HG03039 (cell line): ENCODE results near the gene LRCH4.
"Not testable (repeated sequence)": the region's sequence is repeated elsewhere in the genome, so short reads cannot be mapped to it uniquely, and the experiment has no call there.

ENCODE experiments used
- ATAC-seq: cut with Tn5 transposase; IDR thresholded peaks from one replicate; pipeline ENCODE4 v1.9.1; 2021; ENCODE audit warnings: mild to moderate bottlenecking, moderate library complexity; ENCODE audit not compliant: unreplicated experiment

LRCH4 gene

DNA sequence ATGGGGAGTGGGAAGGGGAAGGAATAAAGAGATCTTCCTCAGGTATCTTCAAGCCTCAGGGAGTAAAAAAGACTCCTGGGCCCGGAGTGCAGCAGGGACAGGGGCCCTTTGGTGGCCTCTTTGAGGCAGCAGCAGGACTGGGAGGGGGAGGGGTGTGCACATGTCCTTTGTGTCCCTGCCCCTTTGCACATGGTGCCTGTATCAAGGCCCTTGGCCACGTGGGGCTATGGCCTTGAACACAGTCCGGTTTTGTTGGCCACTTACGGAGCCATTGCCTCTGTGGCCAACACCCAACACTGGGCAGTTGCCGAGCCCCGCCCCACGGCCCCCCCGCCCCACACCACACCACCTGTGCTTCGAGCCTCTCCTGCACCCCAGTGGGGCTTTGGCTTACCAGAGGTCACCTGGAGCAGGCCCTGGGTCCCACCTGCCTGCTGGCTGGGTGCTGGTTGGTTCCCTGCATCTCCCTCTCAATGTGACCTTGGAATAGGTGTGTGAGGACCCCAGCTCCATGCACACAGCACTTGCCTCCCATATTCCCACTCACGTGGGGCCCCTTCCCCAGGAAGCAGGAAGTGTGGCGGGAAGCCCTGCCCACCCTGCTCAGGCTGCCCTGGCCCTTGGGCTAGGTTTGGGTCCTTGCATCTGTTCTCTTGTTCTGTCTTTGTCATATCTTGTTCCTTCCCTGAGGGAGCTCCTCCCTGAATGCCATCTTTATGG, 17.6 kb downstream of the LRCH4 start:
- no peak for ATAC-seq

DNA sequence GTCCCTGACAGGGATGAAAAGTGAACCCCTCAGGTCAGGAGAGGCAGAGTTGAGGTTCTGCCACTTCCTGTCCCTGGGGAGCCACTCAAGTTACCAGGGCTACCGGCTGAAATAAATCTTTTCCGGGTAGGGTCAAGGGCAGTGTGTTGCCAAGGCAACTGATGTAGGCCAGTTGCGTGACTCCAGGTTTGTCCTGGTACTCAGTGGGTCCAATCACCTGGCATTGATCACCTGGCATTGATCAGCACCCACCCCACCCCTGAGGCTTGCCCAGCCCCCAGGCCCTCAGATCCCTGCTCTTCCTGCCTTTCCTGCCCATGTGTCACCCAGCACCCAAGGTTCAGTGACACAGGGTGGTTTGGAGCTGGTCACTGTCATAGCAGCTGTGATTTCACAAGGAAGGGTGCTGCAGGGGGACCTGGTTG, 18.2 kb downstream of the LRCH4 start:
- ATAC-seq: no peak

DNA sequence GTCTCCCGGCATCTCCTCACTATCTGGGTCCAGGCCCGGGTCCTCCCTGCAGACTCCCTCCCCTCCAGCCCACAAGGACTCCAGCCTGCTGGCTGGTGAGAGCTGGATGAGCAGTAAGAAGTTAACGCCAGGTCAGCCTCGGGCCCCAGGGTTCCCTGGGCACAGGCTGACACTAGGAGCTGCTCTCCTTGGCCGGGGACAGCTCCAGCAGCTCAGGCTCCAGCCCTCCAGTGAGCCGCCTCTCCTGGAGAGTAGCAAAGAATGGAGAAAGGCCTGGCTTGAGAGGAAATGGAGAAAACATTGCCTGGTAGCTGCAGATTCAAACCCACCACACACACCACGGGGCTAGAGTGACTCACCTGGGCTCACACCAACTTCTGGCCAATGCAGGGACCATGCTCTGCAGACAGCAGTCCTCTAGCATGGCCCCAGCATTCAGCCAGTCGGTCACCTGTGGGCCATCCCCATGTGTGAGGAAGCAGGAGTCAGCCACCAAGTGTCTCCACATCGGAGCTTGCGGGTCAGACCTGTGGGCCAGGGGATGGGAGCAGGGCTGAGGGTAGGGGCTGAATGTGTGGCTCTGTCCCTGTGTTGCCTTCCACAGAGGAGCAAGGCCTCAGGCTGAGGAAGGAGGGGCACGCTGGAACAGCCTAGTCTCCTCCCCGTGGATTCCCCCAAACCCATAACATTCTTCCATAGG, 18.7 kb downstream of the LRCH4 start:
- no peak for ATAC-seq

DNA sequence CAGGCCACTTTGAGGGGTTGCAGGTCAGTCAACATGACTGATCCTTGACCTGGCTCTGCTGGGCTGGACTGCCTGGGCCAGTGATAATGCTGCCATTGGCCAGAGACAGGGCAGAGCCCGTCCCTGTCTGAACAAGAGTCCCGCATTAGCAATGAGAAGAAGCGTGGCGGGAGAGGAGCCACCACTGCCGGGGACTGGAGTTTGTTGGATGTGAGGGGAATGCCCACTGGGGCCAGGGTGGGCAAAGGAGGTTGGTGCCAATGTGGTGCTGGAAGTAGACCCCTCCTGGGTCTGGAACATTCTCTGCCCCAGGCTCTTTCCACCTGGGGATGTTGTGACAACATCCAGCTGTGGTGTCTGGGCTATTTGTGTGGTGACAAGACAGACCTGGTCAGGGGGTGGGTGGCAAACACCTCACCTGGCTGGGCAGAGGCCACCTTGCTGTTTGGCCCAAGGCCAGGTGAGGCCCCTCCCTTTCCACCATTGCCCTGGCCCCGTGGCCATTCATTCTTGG, 19.9 kb downstream of the LRCH4 start:
- no peak for ATAC-seq

DNA sequence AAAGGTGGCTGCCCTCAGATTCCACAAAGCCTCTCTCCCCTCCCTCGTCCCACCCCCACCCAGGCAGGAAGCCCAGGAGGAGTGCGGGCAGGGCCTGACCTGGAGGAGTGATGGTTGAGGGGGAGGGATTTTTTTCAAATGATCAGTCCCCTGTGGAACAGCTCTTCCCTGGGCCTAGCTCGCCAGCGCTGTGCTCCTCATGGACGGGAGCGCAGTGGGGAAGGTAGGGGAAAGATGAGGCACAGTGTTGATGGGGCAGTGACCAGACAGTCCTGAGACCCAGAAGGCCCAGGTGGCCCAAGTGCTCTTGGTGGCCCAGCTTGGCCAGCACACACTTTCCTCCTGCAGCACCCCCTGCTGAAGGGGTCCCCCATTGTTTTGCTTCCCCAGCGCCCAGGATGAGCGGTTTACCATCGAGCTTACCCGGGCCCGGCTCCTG, 20.8 kb downstream of the LRCH4 start:
- ATAC-seq: no peak

DNA sequence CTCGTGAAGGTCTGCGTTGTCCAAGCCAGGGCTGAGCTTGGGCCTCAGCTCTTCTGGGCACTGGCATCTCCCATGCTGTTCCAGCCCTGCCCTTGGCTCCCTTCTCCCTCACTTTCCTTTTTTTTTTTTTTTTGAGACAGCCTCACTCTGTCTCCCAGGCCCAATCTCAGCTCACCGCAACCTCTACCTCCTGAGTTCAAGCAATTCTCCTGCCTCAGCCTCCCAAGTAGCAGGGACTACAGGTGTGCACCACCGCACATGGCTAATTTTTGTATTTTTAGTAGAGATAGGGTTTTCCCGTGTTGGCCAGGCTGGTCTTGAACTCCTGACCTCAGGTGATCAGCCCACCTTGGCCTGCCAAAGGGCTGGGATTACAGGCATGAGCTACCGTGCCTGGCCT, 21.5 kb downstream of the LRCH4 start:
- ATAC-seq: not testable (repeated sequence)

DNA sequence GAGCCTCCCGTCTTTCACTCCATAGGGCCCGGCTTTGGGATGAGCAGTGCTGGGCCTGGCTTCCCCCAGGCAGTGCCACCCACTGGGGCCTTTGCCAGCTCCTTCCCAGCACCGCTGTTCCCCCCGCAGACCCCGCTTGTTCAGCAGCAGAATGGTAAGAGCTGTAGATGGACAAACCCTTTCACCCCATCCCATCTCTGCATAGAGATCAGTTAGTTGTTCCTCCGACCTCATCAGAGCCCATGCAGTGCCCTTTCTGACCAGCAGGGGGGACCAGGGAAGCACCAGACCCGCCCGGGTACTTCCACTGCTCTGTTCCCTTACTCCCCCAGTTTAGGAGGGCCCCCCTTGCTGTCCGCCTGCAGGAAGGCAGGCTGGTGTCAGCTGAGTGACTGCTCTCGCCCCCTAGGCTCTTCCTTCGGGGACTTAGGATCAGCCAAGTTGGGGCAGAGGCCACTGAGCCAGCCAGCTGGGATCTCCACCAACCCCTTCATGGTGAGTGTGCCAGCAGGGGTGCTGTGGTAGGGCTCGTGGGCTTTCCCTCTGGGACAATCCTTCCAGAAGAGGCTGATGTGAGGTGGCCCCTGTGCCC, 22.0 kb downstream of the LRCH4 start:
- ATAC-seq: no peak

DNA sequence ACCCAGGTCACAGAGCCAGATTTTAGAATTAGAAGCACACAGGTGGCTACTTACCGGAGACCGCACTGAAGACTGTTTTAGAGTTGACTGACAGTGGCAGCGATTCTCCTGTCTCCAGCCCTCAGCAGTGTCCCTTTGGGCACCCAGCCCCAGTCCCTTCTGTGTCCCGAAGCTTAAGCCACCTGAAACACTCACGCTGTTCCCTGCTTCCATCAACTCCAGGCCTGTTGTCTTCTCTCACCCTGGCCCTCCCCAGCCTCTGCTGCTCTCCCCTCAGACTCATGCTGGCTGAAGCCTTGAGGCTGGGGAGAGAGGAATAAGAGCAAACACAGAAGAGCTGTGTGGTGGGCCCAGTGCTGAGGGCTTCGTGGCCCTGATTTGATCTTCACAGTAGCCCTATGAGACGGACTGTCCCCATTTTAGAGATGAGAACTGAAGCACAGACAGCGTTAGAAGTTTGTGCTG, 22.8 kb downstream of the LRCH4 start:
- no peak for ATAC-seq

DNA sequence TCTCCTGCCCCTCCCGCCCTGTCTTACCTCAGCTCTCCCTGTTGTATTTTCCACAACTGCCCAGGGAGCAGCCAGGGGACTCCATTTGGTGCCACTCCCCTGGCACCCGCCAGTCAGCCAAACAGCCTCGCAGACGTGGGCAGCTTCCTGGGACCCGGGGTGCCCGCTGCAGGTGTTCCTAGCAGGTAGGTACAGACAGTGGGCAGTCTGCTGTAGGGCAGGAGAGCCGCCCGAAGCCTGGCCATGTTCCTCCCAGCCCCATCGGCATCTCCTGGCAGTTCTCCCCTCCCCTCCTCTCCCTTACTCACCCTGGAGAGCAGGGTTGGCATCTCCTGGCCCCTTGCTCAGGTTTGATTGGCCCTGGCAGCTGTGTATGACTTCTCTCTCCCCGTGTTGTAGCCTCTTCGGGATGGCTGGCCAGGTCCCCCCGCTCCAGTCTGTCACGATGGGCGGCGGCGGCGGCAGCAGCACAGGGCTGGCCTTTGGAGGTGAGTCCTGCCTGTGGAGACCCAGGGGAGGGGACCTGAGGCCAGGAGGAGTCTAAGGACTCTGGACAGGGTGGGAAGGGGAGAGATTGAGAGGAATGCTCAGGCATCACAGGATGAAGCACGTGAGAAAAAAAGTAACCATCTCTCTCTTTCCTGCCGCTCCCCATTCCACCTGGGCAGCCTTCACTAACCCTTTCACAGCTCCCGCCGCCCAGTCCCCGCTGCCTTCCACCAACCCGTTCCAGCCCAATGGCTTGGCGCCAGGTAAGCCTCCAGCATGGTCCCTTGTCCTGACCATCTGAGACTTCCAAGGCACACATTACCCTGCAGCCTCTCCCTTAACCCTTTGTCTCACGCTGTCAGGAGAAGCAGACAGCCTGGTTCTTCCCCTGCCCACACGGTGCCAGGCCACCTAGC, 23.5 kb downstream of the LRCH4 start:
- no peak for ATAC-seq

DNA sequence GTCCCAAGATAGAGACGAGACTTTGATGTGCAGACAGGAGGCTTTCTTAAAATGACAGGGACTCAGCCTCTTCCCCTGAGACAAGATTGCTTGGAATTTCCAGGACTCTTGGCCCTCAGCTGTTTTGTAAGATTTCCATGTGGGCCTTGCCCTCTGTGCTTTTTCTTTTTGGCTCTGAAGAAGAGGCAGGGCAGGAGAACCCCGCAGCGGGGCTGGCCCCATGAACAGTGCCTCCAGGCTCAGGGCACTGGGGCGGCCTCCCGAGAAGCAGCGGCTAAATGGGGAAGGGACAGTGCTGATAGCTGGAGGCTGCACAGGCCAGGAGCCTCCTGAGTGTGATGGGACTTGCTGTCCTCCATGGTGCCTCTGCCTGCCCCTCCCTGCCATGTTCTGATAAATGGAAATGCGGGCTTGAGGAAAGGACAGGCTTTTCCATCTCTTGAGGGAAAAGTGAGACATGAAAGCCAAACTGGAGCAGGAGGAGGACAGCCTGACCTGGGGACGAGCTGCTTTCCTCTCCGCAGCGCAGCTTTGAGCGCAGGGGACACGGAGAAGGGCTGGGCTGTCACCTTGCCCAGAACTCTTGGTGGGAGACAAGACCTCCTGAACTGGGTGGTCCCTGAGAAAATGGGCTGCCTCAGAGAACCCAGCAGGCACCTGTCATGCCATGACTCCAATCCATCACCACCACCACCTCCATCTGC, 24.3 kb downstream of the LRCH4 start:
- ATAC-seq: no peak

DNA sequence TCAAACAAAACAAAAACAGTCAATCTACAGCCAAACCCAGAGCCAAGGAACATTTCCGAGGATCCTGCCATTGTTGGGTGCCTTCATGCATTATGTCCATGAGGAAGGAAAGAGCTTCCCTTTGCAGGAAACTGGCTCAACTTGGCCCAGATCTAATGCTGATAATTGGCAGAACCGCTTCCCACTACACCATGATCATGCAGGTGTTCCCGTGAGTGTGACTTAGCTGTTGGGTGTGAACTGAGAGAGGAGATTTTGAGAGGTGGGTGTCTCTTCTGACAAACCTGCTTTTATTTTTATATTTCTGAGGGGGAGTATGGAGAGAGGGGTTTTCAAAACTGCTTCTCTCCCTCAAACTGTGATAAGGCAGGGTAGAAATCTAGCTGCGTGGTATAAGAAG, 26.8 kb downstream of the LRCH4 start:
- ATAC-seq: no peak

DNA sequence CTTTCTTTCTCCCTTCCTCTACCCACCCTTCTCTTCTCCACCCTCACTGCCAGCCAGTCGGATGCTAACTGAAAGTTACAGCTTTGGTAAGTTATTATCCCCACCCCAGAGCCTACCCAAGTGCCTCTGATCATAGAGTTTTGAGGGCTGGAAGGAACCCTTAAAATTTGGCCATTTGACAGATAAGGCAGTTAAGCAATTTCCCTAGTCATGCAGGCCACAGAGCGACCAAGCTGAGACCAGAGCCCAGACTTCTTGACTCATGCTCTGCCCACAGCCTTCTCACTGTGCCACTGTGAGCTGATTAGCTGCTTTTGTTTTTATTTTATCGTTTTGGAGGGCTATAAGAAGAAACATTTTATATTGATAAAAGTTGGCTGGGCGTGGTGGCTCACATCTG, 29.4 kb downstream of the LRCH4 start:
- no peak for ATAC-seq

DNA sequence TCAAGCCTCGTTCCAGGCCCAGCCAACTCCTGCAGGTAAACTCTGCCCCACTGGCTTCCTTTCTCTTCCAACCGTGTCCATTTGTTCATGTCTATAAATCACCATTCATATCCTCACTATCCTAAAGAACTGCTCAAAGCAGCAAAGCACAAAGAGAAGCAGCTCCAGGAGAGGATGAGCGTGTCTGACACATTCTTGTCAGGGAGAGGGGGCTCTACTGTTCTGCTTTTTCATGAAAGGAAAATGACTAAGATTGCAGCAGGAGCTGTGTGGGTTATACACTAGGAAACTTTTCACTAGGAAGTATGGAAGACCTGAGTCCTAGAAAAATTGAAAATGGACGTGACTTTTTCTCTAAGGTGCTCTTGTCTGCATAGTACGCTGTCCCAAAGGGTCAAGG, 30.2 kb downstream of the LRCH4 start:
- ATAC-seq: no peak

DNA sequence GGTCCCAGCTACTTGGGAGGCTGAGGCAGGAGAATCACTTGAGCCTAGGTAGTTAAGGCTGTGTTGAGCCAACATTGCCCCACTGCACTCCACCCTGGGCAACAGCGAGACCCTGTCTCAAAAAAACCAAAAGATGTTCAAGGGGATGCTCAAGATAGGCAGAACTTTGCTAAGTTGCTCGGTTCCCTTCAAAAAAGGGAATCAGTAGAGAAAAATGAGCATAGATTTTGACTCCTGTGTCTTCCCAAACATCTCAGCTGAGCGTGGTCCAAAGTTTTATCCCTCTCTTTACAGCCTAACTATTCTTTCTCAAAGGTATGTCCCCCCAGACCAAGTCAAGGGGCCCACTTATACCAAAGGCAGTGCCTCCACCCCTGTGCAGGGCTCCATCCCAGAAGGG, 32.9 kb downstream of the LRCH4 start:
- no peak for ATAC-seq

DNA sequence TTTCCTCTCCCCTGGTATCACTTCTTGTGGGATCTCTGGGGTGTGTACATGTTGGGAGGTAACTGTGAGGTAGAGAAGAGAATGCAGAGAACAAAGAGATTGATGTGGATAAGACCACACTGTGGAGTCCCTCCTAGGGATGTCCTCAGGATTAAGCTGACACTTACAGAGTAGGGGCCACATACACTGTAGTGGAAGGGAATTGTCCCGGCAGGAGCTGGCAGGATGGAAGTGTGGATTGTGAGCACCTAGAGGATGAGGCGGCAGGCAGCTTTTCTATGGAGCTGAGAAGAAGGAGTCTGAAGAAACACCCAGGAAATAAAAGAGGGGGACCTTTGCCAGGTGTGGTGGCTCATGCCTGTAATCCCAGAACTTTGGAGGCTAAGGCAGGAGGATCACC, 33.4 kb downstream of the LRCH4 start:
- no peak for ATAC-seq

DNA sequence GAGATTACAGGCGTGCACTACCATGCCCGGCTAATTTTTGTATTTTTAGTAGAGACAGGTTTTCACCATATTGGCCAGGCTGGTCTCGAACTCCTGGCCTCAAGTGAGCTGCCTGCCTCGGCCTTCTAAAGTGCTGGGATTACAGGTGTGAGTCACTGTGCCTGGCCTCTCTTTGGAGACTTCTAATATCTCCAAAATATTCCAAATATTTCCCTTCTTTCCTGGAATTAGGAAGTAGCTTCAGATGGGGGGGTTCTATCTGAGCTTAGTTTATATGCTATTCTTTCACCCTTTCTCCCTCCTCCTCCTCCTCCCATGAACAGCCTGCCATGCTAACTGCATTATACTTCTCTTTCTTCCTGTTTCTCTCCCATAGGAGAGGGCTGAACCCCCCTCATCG, 37.5 kb downstream of the LRCH4 start:
- not testable (repeated sequence) for ATAC-seq

DNA sequence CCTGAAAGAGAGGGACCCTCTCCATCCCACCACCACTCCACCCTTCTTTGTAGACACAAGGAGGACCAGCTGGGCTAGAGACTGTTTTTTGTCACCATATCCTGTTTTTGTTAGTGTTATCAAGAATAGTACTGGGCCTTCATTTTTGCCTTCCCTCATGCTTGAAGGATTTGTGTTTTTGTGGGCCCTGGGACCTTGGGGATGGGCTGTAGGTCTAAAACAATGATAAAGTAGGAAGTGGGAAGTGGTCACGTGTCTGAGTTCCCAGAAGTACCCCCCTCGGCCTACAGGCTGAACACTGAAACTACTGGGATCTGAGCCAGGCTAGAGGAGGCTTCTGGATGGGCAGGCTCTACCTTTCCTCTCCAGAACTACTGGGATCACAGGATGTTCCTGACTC, 38.1 kb downstream of the LRCH4 start:
- no peak for ATAC-seq

DNA sequence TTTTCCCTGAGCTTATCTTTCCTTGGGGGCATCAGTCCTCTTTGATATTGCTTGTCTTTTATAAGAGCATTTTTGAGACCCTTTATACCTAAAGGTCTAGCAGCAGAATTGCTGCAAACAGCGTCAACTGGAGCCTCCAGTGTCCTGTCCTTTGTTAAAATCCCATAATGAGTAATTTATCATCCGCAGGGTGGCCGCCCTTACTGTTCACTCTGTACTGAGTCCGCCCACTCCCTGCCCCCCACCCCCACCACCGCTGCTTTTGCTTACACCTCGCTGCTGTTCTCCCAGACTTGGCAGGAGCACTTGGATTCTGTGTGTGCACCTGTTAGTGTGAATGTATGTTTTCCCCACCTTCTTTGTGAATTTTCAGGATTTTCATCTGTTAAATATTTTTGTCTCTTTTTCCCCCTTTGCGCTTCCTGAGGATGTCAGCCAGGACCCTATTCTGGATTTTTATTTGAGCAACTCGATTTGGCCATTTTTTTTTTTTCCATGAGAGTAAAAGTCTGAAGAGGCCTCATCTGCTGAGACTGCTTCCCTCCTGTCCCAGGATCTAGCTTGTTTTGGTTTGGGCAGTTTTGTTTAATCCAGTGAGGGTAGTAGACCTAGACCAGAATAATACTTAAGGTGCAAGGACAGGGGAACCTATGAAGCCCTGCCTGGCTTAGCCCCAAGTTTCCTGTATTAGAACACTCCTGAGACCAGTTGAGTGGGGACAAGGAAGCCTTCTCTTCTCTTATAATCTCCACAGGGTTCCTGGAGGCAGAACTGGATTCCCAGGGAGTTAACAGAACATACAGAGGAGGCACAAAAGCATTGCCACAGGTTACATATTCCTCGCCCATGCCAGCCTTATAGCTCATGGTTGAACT, 38.8 kb downstream of the LRCH4 start:
- no peak for ATAC-seq
